SK-N-SH (cell line): ENCODE measurements around the gene ST6GALNAC3. TPM values are rescaled to one million over a fixed set of nuclear protein-coding genes. Genes with fewer than 3 reads are reported as not detected.

Experiments used
- CTCF ChIA-PET: fragments of 300-600, 350-600 bp; formaldehyde crosslinking; extraction: SDS; loops from one replicate; lab custom pipeline; 2021; lab: Yijun Ruan, JAX
- POLR2A ChIA-PET: fragments of 350-600 bp; sonication (Branson Sonifier 250); formaldehyde crosslinking; extraction: SDS; loops from one replicate; lab custom pipeline; 2020; ENCODE audit warnings: antibody characterized with exemption, inconsistent platforms; lab: Yijun Ruan, JAX
- DNase-seq: peaks from one replicate; pipeline ENCODE4 v3.0.0; 2012
- H2AFZ ChIP-seq: fragments of 200-600 bp; sonication (generic); 2 replicates; pipeline ENCODE4 v1.8.1; 2016; ENCODE audit warnings: antibody characterized with exemption, mild to moderate bottlenecking, low read depth
- H3F3A ChIP-seq: fragments of 200-600 bp; sonication (generic); replicated peaks from 2 replicates; pipeline ENCODE3; 2016; ENCODE audit warnings: antibody characterized with exemption, mild to moderate bottlenecking; ENCODE audit not compliant: insufficient read depth
- H3K27ac ChIP-seq, 2 experiments: fragments of 200-500 bp in 1 of 2; fragments of 200-600 bp in 1 of 2; sonication (Bioruptor generic) in 1 of 2; sonication (generic), shearing (Covaris generic) in 1 of 2; 2 replicates each; pipeline versions ENCODE4 v1.5.1 to v1.6.1; 2014 to 2016; ENCODE audit warnings: low read depth in 2 of 2, inconsistent platforms in 1 of 2, low read length in 1 of 2, mild to moderate bottlenecking in 1 of 2, mixed read lengths in 1 of 2
- H3K27me3 ChIP-seq: fragments of 200-600 bp; sonication (generic), shearing (Covaris generic); 2 replicates; pipeline ENCODE4 v1.6.1; 2016; ENCODE audit warnings: mixed run types; ENCODE audit not compliant: insufficient read depth
- H3K36me3 ChIP-seq, 2 experiments: fragments of 200-500 bp in 1 of 2; fragments of 200-600 bp in 1 of 2; sonication (Bioruptor generic) in 1 of 2; sonication (generic) in 1 of 2; replicated peaks in 1 of 2; 2 replicates each; pipeline versions ENCODE3 to v1.5.1; 2014 to 2016; ENCODE audit warnings: low read length in 1 of 2, mild to moderate bottlenecking in 1 of 2; ENCODE audit not compliant: insufficient read depth in 2 of 2, control insufficient read depth in 1 of 2
- H3K4me1 ChIP-seq, 2 experiments: fragments of 200-500 bp in 1 of 2; fragments of 200-600 bp in 1 of 2; sonication (Bioruptor generic) in 1 of 2; sonication (generic), shearing (Covaris generic) in 1 of 2; 2 replicates each; pipeline versions ENCODE4 v1.5.1 to v1.6.1; 2014 to 2016; ENCODE audit warnings: low read depth in 1 of 2, low read length in 1 of 2, mixed run types in 1 of 2; ENCODE audit not compliant: insufficient read depth in 2 of 2, control insufficient read depth in 1 of 2
- H3K4me2 ChIP-seq: fragments of 200-600 bp; sonication (generic), shearing (Covaris generic); 2 replicates; pipeline ENCODE4 v1.6.1; 2017; ENCODE audit warnings: mixed run types
- H3K4me3 ChIP-seq, 2 experiments: fragments of 200-500 bp in 1 of 2; fragments of 200-600 bp in 1 of 2; sonication (Bioruptor generic) in 1 of 2; sonication (generic), shearing (Covaris generic) in 1 of 2; 2 replicates each; pipeline versions ENCODE4 v1.5.1 to v1.8.1; 2014 to 2016; ENCODE audit warnings: low read depth in 2 of 2, inconsistent platforms in 1 of 2, low read length in 1 of 2, mild to moderate bottlenecking in 1 of 2, mixed read lengths in 1 of 2, moderate library complexity in 1 of 2
- H3K79me2 ChIP-seq: fragments of 200-600 bp; sonication (generic); 2 replicates; pipeline ENCODE4 v1.8.1; 2017; ENCODE audit warnings: mild to moderate bottlenecking; ENCODE audit not compliant: insufficient read depth
- H3K9ac ChIP-seq: fragments of 200-600 bp; sonication (generic); 2 replicates; pipeline ENCODE4 v1.6.1; 2017; ENCODE audit warnings: mixed run types
- H3K9me2 ChIP-seq: fragments of 200-600 bp; sonication (generic); 2 replicates; pipeline ENCODE4 v1.6.1; 2017; ENCODE audit warnings: mixed run types
- H3K9me3 ChIP-seq: fragments of 200-600 bp; sonication (generic); 2 replicates; pipeline ENCODE4 v1.6.1; 2017; ENCODE audit warnings: mixed run types, mild to moderate bottlenecking, moderate library complexity
- H4K20me1 ChIP-seq: fragments of 200-600 bp; sonication (generic); 2 replicates; pipeline ENCODE4 v1.6.1; 2017; ENCODE audit warnings: mild to moderate bottlenecking, mixed run types; ENCODE audit not compliant: insufficient read depth
- EP300 ChIP-seq, 2 experiments: IDR thresholded peaks; 2 replicates each; pipeline versions ENCODE4 v1.4.0 to v1.6.1; 2012; ENCODE audit warnings: borderline replicate concordance in 1 of 2, low read depth in 1 of 2, low read length in 1 of 2
- MEF2A ChIP-seq: IDR thresholded peaks from 2 replicates; pipeline ENCODE4 v1.4.0; 2012; ENCODE audit warnings: low read depth, borderline replicate concordance
- RAD21 ChIP-seq: IDR thresholded peaks from 2 replicates; pipeline ENCODE4 v1.6.1; 2012; ENCODE audit warnings: mild to moderate bottlenecking, low read length
- REST ChIP-seq: IDR thresholded peaks from 2 replicates; pipeline ENCODE4 v1.6.1; 2012; ENCODE audit warnings: mild to moderate bottlenecking, low read depth, low read length, moderate library complexity
- RXRA ChIP-seq: IDR thresholded peaks from 2 replicates; pipeline ENCODE4 v1.4.0; 2012; ENCODE audit warnings: low read depth, mild to moderate bottlenecking, borderline replicate concordance
- SIN3A ChIP-seq: IDR thresholded peaks from 2 replicates; pipeline ENCODE4 v1.6.1; 2012; ENCODE audit warnings: low read depth, mild to moderate bottlenecking, low read length, moderate library complexity, borderline replicate concordance
- TAF1 ChIP-seq: IDR thresholded peaks from 2 replicates; pipeline ENCODE4 v1.6.1; 2012; ENCODE audit warnings: low read depth, mild to moderate bottlenecking, low read length, moderate library complexity, borderline replicate concordance
- USF1 ChIP-seq: IDR thresholded peaks from 2 replicates; pipeline ENCODE4 v1.4.0; 2012; ENCODE audit warnings: low read depth, borderline replicate concordance
- YY1 ChIP-seq: IDR thresholded peaks from 2 replicates; pipeline ENCODE4 v1.4.0; 2012; ENCODE audit warnings: low read depth, mild to moderate bottlenecking
- WGBS: methylation state at CpG from one replicate; pipeline ENCODE4 v1.1.6; 2017; ENCODE audit warnings: low lambda C conversion rate; 5-methylcytosine and 5-hydroxymethylcytosine counted together
- polyA plus RNA-seq, 3 experiments: library from polyadenylated mRNA; depleted of rRNA; stranded (reverse); fragments of >200 nt; gene quantifications; 2 replicates each; pipeline ENCODE4 v1.2.3, GENCODE V29; 2012
- TF ChIP-seq, protein P1 (sequence below): fragments of 150-350 bp; IDR thresholded peaks from 2 replicates; pipeline ENCODE4 v1.6.1; 2016; ENCODE audit warnings: mild to moderate bottlenecking, low read depth, low read length
- TF ChIP-seq, protein P2 (sequence below): fragments of 200-600 bp; sonication (generic); IDR thresholded peaks from 2 replicates; pipeline ENCODE4 v1.6.1; 2017; ENCODE audit warnings: antibody characterized with exemption, mild to moderate bottlenecking, moderate library complexity

The ST6GALNAC3 gene
- polyA plus RNA-seq, 1 of the 3 experiments (the other 2 are of a cell fraction) = 8.1 TPM

GRCh38 chr1:76191561-76191960 is 117.0 kb downstream of the ST6GALNAC3 start:
- no peak for DNase-seq
- POLR2A ChIA-PET = no interaction called here

More at GRCh38 chr1:76191561-76191960, 117.0 kb downstream of the ST6GALNAC3 start:
- H3F3A ChIP-seq = no peaks in the 10 kb centered on the region
- no peaks in the 10 kb centered on the region for H3K4me1 ChIP-seq
- CTCF ChIA-PET = no interaction called here
- H3K4me2 ChIP-seq = no peak overlapping the region
- no peaks in the 10 kb centered on the region for H3K9me3 ChIP-seq
- TF ChIP-seq, protein P1, sequence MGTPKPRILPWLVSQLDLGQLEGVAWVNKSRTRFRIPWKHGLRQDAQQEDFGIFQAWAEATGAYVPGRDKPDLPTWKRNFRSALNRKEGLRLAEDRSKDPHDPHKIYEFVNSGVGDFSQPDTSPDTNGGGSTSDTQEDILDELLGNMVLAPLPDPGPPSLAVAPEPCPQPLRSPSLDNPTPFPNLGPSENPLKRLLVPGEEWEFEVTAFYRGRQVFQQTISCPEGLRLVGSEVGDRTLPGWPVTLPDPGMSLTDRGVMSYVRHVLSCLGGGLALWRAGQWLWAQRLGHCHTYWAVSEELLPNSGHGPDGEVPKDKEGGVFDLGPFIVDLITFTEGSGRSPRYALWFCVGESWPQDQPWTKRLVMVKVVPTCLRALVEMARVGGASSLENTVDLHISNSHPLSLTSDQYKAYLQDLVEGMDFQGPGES = no peak
- TF ChIP-seq REST = no peak
- TF ChIP-seq SIN3A = no peak
- no peak for TF ChIP-seq TAF1
- TF ChIP-seq, protein P2, sequence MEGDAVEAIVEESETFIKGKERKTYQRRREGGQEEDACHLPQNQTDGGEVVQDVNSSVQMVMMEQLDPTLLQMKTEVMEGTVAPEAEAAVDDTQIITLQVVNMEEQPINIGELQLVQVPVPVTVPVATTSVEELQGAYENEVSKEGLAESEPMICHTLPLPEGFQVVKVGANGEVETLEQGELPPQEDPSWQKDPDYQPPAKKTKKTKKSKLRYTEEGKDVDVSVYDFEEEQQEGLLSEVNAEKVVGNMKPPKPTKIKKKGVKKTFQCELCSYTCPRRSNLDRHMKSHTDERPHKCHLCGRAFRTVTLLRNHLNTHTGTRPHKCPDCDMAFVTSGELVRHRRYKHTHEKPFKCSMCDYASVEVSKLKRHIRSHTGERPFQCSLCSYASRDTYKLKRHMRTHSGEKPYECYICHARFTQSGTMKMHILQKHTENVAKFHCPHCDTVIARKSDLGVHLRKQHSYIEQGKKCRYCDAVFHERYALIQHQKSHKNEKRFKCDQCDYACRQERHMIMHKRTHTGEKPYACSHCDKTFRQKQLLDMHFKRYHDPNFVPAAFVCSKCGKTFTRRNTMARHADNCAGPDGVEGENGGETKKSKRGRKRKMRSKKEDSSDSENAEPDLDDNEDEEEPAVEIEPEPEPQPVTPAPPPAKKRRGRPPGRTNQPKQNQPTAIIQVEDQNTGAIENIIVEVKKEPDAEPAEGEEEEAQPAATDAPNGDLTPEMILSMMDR = no peak
- no peak for TF ChIP-seq USF1
- no peak for TF ChIP-seq YY1
- no peak for TF ChIP-seq MEF2A
- no peak for TF ChIP-seq EP300 (IDR thresholded peaks at IDR 0.05; ENCODE audit: borderline replicate concordance in 1 of 2, low read depth in 1 of 2, low read length in 1 of 2)
- no peak for TF ChIP-seq RXRA
- no peak for TF ChIP-seq RAD21
- TF ChIP-seq, all 33 proteins: peak for 0
- no peak overlapping the region for H3K9ac ChIP-seq
- no peak overlapping the region for H2AFZ ChIP-seq
- H3K4me3 ChIP-seq = no peak overlapping the region
- no peak overlapping the region for H3K27ac ChIP-seq
- H3K9me2 ChIP-seq = no peaks in the 10 kb centered on the region
- H3K79me2 ChIP-seq = no peaks in the 10 kb centered on the region
- 84% methylated on average over 2 of the region's 2 CpGs for WGBS
- H4K20me1 ChIP-seq = no peaks in the 10 kb centered on the region
- no peaks in the 10 kb centered on the region for H3K27me3 ChIP-seq
- H3K36me3 ChIP-seq = no peaks in the 10 kb centered on the region
